MG63 (cell line): ENCODE data around the gene OR4D6. TPM values are rescaled to one million over a fixed set of nuclear protein-coding genes. Genes with fewer than 3 reads are reported as not detected.

ENCODE experiments used
- DNase-seq: peaks from one replicate; pipeline ENCODE4 v3.0.0-alpha.2; 2020
- H3K27me3 ChIP-seq: fragments of 250-450 bp; sonication (Bioruptor Pico); 2 replicates; pipeline ENCODE4 v1.5.1; 2020; ENCODE audit warnings: mild to moderate bottlenecking, moderate library complexity
- H3K36me3 ChIP-seq: fragments of 250-450 bp; sonication (Bioruptor Pico); 2 replicates; pipeline ENCODE4 v1.5.1; 2020; ENCODE audit warnings: mild to moderate bottlenecking, moderate library complexity
- H3K4me3 ChIP-seq: fragments of 250-450 bp; sonication (Bioruptor Pico); 2 replicates; pipeline ENCODE4 v1.5.1; 2020; ENCODE audit warnings: mild to moderate bottlenecking, moderate library complexity
- H3K9me3 ChIP-seq: fragments of 250-450 bp; sonication (Bioruptor Pico); 2 replicates; pipeline ENCODE4 v1.5.1; 2020; ENCODE audit warnings: mild to moderate bottlenecking, moderate library complexity
- total RNA-seq: library from RNA; depleted of rRNA; stranded (reverse); fragments of >200 nt; shearing (Covaris generic); gene quantifications from 2 replicates; pipeline ENCODE4 v1.2.3, GENCODE V29; 2014; ENCODE audit warnings: low replicate concordance; rRNA removed

OR4D6 gene
- total RNA-seq, 1 experiment from 2014 or later: not detected

GRCh38 chr11:59475176-59475575 lies 18.4 kb downstream of the OR4D6 start:
- DNase-seq: no peak
- no peaks in the 10 kb centered on the region for H3K36me3 ChIP-seq
- H3K9me3 ChIP-seq: no peaks in the 10 kb centered on the region
- no peak overlapping the region for H3K4me3 ChIP-seq
- no peaks in the 10 kb centered on the region for H3K27me3 ChIP-seq

DNA sequence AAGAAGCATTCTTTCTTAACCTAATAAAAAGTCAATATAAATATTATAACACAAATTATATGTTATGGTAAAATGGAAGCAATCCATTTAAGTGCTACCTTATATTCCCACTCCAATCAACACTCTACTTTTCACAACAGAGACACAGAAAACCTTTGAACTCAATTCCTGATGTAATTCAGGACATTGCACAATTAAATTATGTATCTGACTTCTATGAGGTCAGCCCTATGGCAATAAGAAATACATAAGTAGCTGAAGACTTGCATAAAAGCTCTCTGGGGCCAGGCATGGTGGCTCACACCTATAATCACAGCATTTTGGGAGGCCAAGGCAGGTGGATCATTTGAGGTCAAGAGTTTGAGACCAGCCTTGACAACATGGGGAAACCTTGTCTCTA lies 23.1 kb downstream of the OR4D6 start:
- Histone ChIP-seq H3K4me3 (no peak overlapping the region), H3K9me3 (no peaks in the 10 kb centered on the region), H3K36me3 (no peaks in the 10 kb centered on the region), H3K27me3 (no peaks in the 10 kb centered on the region)
- DNase-seq: no peak

DNA sequence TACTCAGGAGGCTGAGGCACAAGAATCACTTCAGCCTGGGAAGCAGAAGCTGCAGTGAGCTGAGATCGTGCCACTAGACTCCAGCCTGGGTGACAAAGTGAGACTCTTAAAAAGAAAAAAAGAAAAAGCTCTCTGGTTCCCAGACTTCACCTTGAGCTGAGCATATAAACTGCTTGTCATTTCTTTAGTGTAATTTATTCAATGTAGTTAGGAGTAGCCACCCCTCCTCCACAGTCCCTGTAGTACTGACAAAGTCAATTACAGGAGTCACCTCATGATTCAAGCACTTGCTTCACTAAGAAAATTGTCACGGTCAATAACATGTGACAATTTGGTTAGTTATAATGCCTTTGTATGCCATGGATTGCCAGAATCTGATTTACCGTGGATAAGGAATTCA lies 23.6 kb downstream of the OR4D6 start:
- no peak overlapping the region for H3K4me3 ChIP-seq
- no peaks in the 10 kb centered on the region for H3K27me3 ChIP-seq
- DNase-seq: no peak
- no peaks in the 10 kb centered on the region for H3K36me3 ChIP-seq
- no peaks in the 10 kb centered on the region for H3K9me3 ChIP-seq

DNA sequence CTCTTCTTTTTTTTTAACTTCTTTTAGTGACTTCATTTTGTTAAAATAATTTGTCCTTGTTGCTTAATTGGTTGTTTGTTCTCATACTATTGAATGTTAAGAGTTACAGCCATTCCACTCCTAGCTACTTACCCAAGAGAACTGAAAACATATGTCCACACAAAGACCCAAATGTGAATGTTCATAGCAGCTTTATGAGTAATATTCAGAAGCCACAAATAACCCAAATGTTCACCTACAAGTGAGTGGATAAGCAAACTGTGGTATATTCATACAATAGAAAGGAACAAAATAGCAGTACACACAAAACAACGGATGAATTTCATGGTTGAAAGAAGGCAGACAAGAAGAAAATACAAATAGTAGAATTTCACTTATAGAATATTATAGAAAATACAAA lies 45.2 kb downstream of the OR4D6 start:
- H3K27me3 ChIP-seq: no peaks in the 10 kb centered on the region
- no peaks in the 10 kb centered on the region for H3K36me3 ChIP-seq
- H3K4me3 ChIP-seq: no peak overlapping the region
- H3K9me3 ChIP-seq: no peaks in the 10 kb centered on the region
- DNase-seq: no peak

DNA sequence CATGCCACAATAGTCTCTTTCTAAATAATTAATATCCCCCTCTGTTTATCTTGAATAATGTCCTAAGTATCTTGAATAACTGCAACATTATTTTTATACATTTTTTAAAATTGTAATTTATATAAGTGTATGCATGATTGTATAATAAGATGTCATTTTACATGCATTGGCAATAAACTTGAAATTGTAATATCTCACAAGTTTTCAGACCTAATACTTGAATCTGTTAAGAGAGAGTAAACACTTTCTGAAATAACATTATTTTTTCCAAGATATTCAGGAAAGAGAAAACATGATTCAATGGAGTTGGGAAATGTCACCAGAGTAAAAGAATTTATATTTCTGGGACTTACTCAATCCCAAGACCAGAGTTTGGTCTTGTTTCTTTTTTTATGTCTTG lies 46.5 kb downstream of the OR4D6 start, which contains the start of gene OR4D11:
Gene OR4D11, plus strand, starts transcription at position 301 of the 400 bp plus-strand sequence. Its CDS starts 0 bp downstream, at position 301.
- H3K9me3 ChIP-seq: no peaks in the 10 kb centered on the region
- no peak for DNase-seq
- H3K4me3 ChIP-seq: no peak within 1 kb of the TSS
- no peaks in the 10 kb centered on the region for H3K27me3 ChIP-seq
- H3K36me3 ChIP-seq: no peaks in the 10 kb centered on the region

Other genes with a start within 250 kb of the OR4D6 start
- not detected in 2 replicates for gene MPEG1, start 244.0 kb upstream of the OR4D6 start, total RNA-seq
- not detected in 2 replicates for gene OR5AN1, start 98.1 kb upstream of the OR4D6 start, total RNA-seq
- not detected in 2 replicates for gene OR5A2, start 30.5 kb upstream of the OR4D6 start, total RNA-seq
- gene OR5A1, start 20.5 kb upstream of the OR4D6 start, total RNA-seq: not detected in 2 replicates
- not detected in 2 replicates for gene OR4D10, start 16.4 kb downstream of the OR4D6 start, total RNA-seq
- not detected in 2 replicates for gene OR4D11, start 46.6 kb downstream of the OR4D6 start, total RNA-seq
- not detected in 2 replicates for gene OR4D9, start 54.6 kb downstream of the OR4D6 start, total RNA-seq
- 19.1 and 23.8 TPM in 2 replicates for gene OSBP, start 158.8 kb downstream of the OR4D6 start, total RNA-seq
- 8.4 and 9.9 TPM in 2 replicates for gene PATL1, start 212.1 kb downstream of the OR4D6 start, total RNA-seq